Activated CD4-positive, alpha-beta T cell treated with anti-CD3 and anti-CD28 coated beads, Interleukin-2, Interleukin-4, amounts not matched to agents 100 ng/mL and 50 ng/mL, durations not matched to agents 16 hours and 8 hours (primary cell): ENCODE results near the gene CABLES2.

Experiments used
- DNase-seq: peaks from one replicate; pipeline ENCODE4 v3.0.0-alpha.2; 2020; ENCODE audit warnings: low spot score

Gene CABLES2

DNA sequence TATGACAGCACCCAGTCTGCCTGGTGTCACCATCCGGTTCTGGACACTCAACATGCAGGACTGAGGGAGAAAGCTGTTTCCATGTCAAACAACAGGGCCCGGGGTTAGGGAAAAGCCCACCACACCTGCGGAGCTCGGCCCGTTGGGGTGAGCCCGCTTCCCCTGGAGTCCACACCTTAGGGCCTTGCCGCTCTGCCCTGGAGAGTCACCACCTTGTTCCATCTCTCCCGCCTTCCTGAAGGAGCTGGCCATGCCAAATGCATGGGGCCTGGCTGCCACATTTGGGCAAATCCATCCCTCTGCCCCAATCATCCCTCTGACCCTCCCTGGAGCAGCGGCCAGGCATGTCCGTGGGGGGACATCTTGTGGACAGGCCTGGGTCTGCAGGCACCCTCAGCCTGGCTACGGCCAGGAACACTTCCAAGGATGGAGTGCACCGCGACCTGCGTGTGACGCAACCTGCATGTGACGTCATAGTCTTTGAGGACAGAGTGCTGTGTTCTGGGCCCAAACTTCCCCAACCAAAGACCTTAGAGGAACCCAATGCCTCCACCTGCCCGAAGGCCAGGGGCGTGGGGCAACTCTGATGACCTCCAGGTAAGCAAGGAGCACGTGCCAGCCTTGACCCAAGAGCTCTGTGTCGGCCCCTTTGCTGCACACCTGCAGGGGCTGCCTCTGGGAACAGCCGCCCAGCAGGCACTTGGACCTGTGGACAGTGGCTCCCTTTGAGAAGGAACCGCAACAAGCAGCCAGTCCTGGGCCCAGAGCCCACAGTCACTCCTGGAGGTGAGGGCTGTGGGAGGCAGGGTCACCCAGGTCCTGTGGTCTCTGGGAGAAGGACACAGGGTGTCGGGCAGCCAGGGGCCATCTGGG is 1.7 kb downstream of the CABLES2 start:
- no peak for DNase-seq

DNA sequence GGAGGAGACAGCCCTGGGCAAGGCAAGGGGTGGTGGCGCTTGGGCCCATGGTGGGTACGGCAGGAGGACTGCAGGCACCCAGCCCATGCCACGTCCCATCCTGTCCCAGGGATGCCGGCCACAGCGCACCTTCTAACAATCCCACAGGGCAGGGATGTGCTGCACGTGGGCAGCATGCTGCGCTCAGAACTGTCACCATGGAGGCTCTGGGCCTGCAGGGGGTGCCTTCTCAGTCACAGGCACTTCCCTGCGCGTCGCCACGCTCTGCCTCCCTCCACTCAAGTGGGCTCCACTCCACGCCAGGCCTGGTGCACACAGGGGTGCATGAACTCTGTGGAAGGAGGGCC is 2.4 kb downstream of the CABLES2 start:
- no peak for DNase-seq

DNA sequence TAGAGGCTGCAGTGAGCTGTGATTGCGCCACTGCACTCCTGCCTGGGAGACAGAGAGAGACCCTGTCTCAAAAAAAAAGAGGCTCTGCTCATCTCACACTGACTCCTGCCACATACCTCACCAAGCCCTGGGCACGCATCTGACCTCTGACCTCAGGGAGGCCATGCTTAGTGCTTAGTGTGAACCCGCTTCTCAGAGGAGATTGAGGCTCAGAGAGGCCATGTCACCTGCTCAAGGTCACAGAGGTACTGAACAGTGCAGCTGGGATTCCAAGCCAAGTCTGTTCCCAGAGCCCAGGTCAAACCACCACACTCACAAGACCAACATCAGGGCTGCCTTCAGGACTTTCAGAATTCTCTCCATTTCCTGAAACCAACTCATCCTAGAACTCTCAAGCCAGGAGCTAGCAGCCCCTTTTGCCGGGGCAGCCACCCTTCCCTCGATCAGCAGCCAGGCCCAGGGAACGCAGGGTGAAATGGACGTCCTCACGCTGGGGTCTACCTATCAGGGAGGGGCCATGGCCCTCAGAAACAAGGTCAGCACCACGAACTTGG is 2.9 kb downstream of the CABLES2 start:
- no peak for DNase-seq

GRCh38 chr20:62403331-62403730 is 3.8 kb downstream of the CABLES2 start:
- DNase-seq = no peak

GRCh38 chr20:62402456-62403150 is 4.5 kb downstream of the CABLES2 start:
- DNase-seq = no peak

DNA sequence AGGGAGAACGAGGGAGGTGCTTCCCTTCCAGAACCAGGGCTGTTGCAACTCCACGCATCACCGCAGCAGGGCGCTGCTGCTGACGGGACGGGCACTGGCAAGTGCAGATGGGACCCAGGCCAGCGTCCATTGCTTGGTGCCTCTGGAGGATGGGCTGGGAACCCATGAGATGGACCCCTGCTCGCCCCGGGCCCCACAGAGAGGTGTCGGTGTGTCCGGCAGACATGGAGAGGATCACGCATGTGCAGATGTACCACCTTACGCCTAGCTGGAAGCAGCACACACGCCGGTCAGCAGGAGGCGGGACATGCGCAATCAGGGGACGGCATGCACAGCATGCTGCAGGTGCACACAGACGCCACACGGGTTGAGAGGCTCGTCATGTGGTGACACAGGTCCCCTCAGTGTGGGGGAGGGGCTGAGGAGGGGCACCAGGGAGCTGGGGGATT is 5.7 kb downstream of the CABLES2 start:
- DNase-seq = no peak

DNA sequence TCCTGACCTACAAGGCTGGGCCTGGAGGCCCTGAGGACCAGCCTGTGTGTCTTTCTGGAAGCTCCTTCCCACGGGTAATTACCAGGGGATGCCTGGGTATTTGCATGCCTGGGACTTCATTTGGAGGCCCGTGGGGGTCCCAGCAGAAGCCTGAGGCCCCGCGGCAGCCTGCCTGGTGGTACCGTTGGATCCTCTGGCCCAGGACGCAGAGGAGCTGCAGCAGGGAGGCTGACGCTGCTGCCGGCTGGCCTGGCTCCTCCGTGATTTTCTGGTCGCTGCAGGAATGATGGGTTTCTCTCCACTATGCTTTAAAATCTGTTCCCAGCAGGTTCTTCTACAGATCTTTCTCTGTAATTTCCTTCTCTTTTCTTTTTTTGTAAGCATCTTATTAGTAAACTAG is 6.5 kb downstream of the CABLES2 start:
- no peak for DNase-seq

DNA sequence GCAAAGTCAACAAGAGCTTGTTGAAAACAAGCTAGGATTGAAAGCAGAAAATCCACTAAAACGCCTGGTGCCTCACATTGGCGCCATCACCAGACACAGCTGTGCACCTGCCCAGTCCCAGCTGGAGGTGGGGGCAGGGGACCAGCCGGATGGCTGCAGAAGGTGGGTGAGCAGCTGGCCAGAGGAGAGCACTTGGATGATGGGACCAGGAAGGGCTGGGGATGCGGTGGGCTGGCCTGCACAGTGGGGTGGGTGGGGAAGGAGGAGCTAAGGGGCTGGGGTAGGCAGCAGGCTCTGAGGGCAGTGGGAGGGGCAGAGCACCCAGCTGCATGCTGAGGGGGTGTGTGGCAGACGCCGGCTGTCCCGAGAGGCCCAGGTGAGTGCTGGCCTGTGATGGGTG is 7.1 kb downstream of the CABLES2 start:
- no peak for DNase-seq

- DNase-seq = no peak
Measured at GRCh38 chr20:62398120-62398821, 8.8 kb downstream of the CABLES2 start.

DNA sequence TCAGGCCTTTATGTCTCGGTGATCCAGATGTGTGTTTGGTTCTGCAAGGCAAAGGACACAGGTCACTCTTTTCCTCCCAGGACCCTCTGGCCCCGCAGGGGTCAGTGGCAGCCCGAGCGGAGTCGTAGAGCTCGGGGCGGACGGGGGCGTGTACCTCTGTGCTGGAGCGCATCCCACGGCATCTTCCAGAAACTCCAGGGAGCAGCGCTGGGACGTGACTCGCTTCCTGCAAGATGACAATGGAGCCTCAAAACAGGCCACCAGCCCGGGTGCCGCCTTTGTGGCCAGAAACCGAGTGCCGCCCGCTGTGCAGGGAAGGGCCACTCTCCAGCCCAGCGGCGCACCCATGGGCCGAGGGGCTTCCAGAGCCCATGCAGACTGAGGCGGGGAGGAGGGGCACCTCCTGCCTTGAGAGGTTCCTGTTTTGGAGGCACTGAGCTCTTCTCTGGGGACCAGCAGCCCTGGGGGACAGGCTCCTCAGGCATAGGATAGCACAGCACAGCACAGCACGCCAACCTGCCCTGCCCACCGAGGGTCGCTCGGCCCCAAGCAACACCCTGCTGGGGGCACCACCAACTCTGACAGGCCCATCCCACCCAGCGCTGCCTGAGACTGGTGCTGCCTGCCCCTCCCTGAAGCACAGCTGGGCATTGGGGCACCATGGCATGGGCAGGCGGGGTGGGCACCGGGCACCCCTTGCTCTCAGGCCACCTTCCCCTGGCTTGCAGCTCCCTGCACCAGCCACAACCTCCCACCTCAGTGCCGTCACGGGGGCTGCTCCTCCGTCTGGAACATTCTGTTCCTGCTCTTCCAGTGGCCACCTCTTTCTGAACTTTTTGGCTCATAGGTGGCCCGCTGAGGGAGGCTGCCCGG is 10.5 kb downstream of the CABLES2 start:
- no peak for DNase-seq

- DNase-seq = no peak
Measured at GRCh38 chr20:62395311-62396242, 11.5 kb downstream of the CABLES2 start.

GRCh38 chr20:62394248-62395245 is 12.5 kb downstream of the CABLES2 start:
- DNase-seq = no peak

GRCh38 chr20:62393830-62394229 is 13.3 kb downstream of the CABLES2 start:
- DNase-seq = no peak

GRCh38 chr20:62393335-62393665 is 13.8 kb downstream of the CABLES2 start:
- DNase-seq = no peak

DNA sequence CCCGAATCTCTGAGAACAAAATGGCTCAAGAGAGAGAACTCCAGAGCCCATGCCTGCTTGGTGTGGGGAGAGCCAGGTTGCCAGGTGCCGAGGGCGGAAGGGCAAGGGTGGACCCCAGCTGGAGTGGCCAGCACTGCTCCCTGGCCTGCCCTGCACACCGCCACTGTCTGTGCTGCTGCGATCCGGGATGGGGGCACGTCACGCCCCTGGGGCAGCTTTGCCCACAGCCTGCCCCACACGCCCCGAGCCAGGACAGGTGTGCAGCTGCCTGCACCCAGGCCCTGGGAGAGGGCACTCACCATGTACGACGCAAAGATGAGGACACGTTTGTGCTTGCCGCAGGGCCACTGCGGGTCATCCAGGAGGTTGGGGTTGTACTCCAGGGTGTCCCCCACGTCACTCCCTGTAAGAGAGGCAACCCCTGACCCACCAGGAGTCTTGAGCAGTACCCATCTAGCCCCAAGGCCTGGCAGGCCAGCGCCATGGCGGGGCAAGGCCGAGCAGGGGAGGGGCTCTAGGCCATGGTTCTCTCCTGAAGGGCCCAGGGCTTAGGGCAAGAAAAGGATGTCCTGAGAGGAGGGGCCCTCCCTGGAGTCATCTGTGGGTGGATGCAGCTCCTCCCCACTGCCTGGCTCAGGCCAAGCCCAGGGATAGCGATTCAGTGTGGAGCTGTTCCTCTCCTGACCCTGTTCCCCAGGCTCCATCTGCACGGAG is 14.3 kb downstream of the CABLES2 start:
- no peak for DNase-seq

DNA sequence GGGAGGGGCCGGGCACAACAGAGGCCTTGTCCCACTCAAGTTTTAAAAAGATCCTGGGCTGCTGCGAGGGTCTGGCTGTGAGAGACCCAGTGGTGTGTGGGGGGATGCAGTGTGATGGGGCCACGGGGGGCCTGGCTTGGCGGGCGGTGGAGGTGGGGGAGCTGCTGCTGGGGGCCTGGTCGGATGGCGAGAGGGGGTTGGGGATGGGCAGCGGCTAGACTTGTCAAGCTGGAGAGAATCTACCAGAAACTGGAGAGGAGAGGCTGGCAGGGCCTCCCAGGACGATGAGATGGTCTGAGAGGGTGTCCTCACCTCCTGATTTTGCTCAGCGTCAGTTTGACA is 15.0 kb downstream of the CABLES2 start:
- no peak for DNase-seq

- no peak for DNase-seq
Measured at GRCh38 chr20:62391165-62392076, 15.7 kb downstream of the CABLES2 start.
